Lower lobe of right lung (tissue), 2 donors: ENCODE data around the gene PPP1R1B. TPM values are rescaled to one million over a fixed set of nuclear protein-coding genes. Genes with fewer than 3 reads are reported as not detected.
A peak's percentile ranks its signal among the peaks of the same experiment; 100 is the strongest.

ENCODE experiments used
- ATAC-seq, 2 donors: fragments of 200-7000 bp; cut with Tn5 transposase; one replicate each; pipeline ENCODE4 v1.9.1; 2020 to 2022; ENCODE audit warnings: mild to moderate bottlenecking in 2 of 2, moderate library complexity in 2 of 2
- DNase-seq: peaks from one replicate; pipeline ENCODE4 v3.0.0-alpha.2; 2020
- H3K27ac ChIP-seq: fragments of 200-600 bp; one replicate; pipeline ENCODE4 v1.8.0; 2022
- H3K27me3 ChIP-seq: fragments of 200-600 bp; one replicate; pipeline ENCODE4 v1.8.0; 2022; ENCODE audit warnings: low read depth
- H3K36me3 ChIP-seq: fragments of 200-600 bp; one replicate; pipeline ENCODE4 v1.8.0; 2022; ENCODE audit warnings: mild to moderate bottlenecking
- H3K4me1 ChIP-seq: fragments of 200-600 bp; one replicate; pipeline ENCODE4 v1.8.0; 2022
- H3K4me3 ChIP-seq: fragments of 200-600 bp; one replicate; pipeline ENCODE4 v1.8.0; 2022; ENCODE audit warnings: mild to moderate bottlenecking
- H3K9me3 ChIP-seq: fragments of 200-600 bp; one replicate; pipeline ENCODE4 v1.8.0; 2022
- intact Hi-C: fragments of 100-400 bp; cut with DNase I; formaldehyde crosslinking; loops from one replicate; pipeline ENCODE4 v1.11.0; 2022
- total RNA-seq: library from RNA; stranded (reverse); fragmentation: NEBNext Ultra II Directional; extraction: Animal tissue kit (Norgen Biotek cat#: 25700); gene quantifications from one replicate; pipeline ENCODE4 v1.2.1, GENCODE V29; 2021
- TF ChIP-seq, protein P1 (sequence below): fragments of 200-600 bp; IDR thresholded peaks from one replicate; pipeline ENCODE4 v1.8.0; 2022; ENCODE audit warnings: antibody characterized with exemption, mild to moderate bottlenecking
- donor health status: DM: no; HTN: yes; CAD: no; lungs with severe emphysema.

PPP1R1B gene
- total RNA-seq, 1 donor from 2014 or later = 23.9 TPM

DNA sequence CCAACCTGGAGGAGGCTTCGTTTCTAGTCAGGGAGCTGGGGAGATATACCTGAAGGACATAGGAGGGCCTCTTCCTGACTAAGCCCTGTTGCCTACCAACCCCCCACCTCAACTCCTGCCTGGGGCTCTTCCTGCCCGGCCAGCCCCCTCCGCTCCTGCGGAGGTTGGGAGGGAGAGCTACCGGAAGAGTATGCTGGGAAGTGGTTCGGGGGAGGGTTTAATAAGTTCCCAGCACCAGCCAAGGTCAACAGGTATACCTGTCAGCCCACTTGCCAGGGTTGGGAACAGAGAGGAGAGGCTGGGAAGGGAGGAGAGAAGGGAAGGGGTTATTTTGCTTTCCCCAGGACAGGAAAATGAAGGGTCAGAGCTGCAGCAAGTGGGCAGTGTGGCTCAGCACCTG lies 4.7 kb downstream of the PPP1R1B start:
- Histone ChIP-seq H3K4me3 (peak overlapping the region; percentile 27), H3K4me1 (peaks cover 21% of the 10 kb centered on the region), H3K9me3 (no peaks in the 10 kb centered on the region), H3K27me3 (peaks cover 20% of the 10 kb centered on the region), H3K27ac (peak overlapping the region; percentile 56), H3K36me3 (no peaks in the 10 kb centered on the region)
- DNase-seq (peak; percentile 62), ATAC-seq (peak; percentile 75)
- intact Hi-C loops = no loop called here
- TF ChIP-seq, protein P1, sequence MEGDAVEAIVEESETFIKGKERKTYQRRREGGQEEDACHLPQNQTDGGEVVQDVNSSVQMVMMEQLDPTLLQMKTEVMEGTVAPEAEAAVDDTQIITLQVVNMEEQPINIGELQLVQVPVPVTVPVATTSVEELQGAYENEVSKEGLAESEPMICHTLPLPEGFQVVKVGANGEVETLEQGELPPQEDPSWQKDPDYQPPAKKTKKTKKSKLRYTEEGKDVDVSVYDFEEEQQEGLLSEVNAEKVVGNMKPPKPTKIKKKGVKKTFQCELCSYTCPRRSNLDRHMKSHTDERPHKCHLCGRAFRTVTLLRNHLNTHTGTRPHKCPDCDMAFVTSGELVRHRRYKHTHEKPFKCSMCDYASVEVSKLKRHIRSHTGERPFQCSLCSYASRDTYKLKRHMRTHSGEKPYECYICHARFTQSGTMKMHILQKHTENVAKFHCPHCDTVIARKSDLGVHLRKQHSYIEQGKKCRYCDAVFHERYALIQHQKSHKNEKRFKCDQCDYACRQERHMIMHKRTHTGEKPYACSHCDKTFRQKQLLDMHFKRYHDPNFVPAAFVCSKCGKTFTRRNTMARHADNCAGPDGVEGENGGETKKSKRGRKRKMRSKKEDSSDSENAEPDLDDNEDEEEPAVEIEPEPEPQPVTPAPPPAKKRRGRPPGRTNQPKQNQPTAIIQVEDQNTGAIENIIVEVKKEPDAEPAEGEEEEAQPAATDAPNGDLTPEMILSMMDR = no peak

DNA sequence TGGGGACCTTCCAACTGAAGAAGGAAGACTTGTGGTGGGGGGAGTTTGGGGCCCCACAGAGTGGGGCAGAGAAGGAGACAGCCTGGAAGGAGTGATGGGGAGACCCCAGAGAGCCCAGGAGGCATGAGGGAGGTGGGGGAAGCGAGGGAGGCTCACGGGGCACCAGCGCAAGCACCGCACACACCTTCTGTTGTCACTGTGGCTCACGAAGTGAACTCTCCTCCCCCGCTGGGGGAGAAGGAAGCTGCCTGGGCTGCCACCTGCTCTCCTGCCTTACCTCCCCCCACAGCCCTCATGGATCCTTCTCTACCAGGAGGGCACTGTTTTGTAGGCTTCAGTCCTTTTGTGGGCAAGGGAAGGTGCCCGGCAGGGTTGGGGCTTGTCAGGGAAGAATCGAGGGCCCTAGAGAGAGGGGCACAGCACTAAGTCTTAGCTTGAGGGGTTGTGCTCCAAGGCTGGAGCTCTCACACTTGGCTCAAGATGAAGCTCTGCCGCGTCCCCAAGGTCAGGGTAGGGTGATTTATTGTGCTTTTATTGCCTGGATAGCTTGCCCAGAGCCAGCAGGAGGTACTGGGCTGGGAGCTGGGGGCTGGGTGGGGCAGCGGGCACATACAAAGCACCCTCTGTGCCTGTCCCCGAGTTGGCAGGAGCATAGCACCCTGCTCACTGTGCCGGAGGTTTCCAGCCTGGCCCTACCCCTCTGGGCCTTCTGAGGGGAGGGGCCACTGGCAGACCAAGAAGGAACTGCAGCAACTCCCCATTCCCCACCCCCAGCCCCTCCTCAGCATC lies 5.6 kb downstream of the PPP1R1B start:
- peak overlapping the region; percentile 27 for H3K4me3 ChIP-seq
- peaks cover 16% of the 10 kb centered on the region for H3K4me1 ChIP-seq
- intact Hi-C loops = no loop called here
- H3K36me3 ChIP-seq = no peaks in the 10 kb centered on the region
- TF ChIP-seq, protein P1 = no peak
- DNase-seq = no peak
- no peaks in the 10 kb centered on the region for H3K9me3 ChIP-seq
- no peak for ATAC-seq
- H3K27ac ChIP-seq = peak overlapping the region; percentile 56
- peaks cover 10% of the 10 kb centered on the region for H3K27me3 ChIP-seq

DNA sequence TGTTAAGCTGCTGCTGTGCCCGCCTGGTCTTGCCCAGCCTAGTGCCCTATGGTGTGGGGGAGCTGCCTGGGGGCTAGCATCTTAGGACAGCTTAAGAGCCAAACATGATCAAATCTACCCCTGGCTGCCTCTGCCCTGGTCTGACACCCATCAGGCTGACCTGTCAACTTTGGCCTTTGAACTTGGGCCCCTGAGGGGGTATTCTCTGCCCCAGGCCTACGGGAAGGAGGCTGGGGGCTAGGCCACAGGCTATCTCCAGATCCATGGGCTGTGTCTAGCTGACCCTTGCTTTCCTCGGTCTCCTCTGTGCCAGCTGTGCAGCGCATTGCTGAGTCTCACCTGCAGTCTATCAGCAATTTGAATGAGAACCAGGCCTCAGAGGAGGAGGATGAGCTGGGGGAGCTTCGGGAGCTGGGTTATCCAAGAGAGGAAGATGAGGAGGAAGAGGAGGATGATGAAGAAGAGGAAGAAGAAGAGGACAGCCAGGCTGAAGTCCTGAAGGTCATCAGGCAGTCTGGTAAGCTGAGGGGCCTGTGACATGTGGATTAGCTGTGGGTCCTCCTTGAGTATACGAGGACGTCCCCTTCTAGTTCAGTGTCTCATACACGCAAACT lies 6.9 kb downstream of the PPP1R1B start:
- Histone ChIP-seq H3K36me3 (no peaks in the 10 kb centered on the region), H3K27ac (no peak overlapping the region), H3K4me3 (no peak overlapping the region), H3K9me3 (no peaks in the 10 kb centered on the region), H3K27me3 (peaks cover 4% of the 10 kb centered on the region), H3K4me1 (peaks cover 27% of the 10 kb centered on the region)
- TF ChIP-seq, protein P1 = no peak
- intact Hi-C loops = no loop called here
- DNase-seq = no peak
- ATAC-seq = no peak

DNA sequence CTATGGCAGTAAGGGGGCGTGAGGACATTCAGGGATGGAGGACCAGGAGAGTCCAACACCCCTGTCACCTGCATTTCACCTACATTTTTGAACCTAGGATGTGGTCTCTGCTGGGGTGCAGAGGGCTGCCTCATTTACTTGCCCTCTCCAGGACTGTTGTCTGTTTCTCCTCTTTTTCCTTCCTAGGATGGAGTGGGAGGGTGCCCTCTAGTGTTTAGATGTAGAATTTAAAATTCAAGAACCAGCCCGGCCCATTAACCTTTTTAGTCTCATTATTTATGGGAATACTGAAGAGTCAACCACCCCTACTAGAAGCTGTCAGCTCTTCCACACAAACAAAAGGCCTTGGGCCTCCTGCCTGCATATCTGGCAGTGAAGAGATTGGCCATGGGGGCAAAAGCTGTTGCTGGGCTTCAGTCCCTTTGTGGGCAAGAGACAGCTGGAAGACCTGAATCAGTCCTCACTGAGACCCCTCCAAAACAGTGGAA lies 7.7 kb downstream of the PPP1R1B start:
- TF ChIP-seq, protein P1 = peak; percentile 66
- intact Hi-C loops = no loop called here
- no peaks in the 10 kb centered on the region for H3K9me3 ChIP-seq
- ATAC-seq (no peak), DNase-seq (no peak)
- H3K27me3 ChIP-seq = peaks cover 4% of the 10 kb centered on the region
- H3K4me1 ChIP-seq = peaks cover 34% of the 10 kb centered on the region
- no peak overlapping the region for H3K27ac ChIP-seq
- H3K4me3 ChIP-seq = no peak overlapping the region
- H3K36me3 ChIP-seq = no peaks in the 10 kb centered on the region

DNA sequence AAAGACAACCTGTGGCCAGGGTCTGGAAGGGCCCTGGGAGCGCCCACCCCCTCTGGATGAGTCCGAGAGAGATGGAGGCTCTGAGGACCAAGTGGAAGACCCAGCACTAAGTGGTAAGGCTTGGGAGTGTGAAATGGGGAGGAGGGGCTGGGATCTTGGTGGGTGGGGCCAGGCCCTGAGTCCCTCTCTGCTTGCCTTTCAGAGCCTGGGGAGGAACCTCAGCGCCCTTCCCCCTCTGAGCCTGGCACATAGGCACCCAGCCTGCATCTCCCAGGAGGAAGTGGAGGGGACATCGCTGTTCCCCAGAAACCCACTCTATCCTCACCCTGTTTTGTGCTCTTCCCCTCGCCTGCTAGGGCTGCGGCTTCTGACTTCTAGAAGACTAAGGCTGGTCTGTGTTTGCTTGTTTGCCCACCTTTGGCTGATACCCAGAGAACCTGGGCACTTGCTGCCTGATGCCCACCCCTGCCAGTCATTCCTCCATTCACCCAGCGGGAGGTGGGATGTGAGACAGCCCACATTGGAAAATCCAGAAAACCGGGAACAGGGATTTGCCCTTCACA lies 8.9 kb downstream of the PPP1R1B start:
- Histone ChIP-seq H3K27me3 (peaks cover 4% of the 10 kb centered on the region), H3K27ac (peak overlapping the region; percentile 89), H3K36me3 (no peaks in the 10 kb centered on the region), H3K9me3 (no peaks in the 10 kb centered on the region), H3K4me1 (peaks cover 47% of the 10 kb centered on the region), H3K4me3 (no peak overlapping the region)
- intact Hi-C loops = no loop called here
- TF ChIP-seq, protein P1 = no peak
- no peak for DNase-seq
- no peak for ATAC-seq
